HFF-Myc (cell line): ENCODE results near the gene RIN2.
A peak's percentile ranks its signal among the peaks of the same experiment; 100 is the strongest.

ENCODE experiments used
- DNase-seq: peaks from one replicate; pipeline ENCODE4 v3.0.0-alpha.2; 2011; ENCODE audit warnings: low read depth; ENCODE audit errors: extremely low read depth
- H3K4me3 ChIP-seq: replicated peaks from 2 replicates; pipeline ENCODE4 v1.5.1; 2011; ENCODE audit warnings: low read depth, mild to moderate bottlenecking, control low read depth, low read length
- TF ChIP-seq, protein P1 (sequence below): IDR thresholded peaks from 2 replicates; pipeline ENCODE4 v1.5.1; 2012; ENCODE audit warnings: mild to moderate bottlenecking, low read depth, low read length, control low read depth; ENCODE audit errors: missing control alignments

The RIN2 gene, protein sequence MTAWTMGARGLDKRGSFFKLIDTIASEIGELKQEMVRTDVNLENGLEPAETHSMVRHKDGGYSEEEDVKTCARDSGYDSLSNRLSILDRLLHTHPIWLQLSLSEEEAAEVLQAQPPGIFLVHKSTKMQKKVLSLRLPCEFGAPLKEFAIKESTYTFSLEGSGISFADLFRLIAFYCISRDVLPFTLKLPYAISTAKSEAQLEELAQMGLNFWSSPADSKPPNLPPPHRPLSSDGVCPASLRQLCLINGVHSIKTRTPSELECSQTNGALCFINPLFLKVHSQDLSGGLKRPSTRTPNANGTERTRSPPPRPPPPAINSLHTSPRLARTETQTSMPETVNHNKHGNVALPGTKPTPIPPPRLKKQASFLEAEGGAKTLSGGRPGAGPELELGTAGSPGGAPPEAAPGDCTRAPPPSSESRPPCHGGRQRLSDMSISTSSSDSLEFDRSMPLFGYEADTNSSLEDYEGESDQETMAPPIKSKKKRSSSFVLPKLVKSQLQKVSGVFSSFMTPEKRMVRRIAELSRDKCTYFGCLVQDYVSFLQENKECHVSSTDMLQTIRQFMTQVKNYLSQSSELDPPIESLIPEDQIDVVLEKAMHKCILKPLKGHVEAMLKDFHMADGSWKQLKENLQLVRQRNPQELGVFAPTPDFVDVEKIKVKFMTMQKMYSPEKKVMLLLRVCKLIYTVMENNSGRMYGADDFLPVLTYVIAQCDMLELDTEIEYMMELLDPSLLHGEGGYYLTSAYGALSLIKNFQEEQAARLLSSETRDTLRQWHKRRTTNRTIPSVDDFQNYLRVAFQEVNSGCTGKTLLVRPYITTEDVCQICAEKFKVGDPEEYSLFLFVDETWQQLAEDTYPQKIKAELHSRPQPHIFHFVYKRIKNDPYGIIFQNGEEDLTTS

DNA sequence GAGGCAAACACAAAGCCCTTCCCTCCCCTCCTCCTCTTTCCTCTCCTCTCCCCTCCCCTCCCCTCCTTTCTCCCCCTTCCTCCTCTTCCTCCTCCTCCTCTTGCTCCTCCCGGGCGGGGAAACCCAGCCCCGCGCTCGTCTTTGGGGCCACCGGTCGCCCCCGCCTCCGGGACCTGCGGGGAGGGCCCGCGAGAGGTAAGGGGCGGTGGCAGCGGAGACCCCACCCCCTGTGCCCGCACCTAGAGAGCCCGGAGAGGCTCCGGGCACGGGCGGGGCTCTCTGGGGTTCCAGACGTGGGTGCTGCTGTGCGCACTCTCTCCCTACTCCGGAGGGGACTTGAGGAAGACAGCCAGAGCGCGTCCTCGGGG is at the start of gene RIN2:
Gene RIN2, plus strand, starts transcription at position 126 of the 368 bp plus-strand sequence. CDS start 131,344 bp downstream, outside the sequence.
- no peak for DNase-seq
- peak within 1 kb of the TSS; percentile 65 for H3K4me3 ChIP-seq
- TF ChIP-seq, protein P1, sequence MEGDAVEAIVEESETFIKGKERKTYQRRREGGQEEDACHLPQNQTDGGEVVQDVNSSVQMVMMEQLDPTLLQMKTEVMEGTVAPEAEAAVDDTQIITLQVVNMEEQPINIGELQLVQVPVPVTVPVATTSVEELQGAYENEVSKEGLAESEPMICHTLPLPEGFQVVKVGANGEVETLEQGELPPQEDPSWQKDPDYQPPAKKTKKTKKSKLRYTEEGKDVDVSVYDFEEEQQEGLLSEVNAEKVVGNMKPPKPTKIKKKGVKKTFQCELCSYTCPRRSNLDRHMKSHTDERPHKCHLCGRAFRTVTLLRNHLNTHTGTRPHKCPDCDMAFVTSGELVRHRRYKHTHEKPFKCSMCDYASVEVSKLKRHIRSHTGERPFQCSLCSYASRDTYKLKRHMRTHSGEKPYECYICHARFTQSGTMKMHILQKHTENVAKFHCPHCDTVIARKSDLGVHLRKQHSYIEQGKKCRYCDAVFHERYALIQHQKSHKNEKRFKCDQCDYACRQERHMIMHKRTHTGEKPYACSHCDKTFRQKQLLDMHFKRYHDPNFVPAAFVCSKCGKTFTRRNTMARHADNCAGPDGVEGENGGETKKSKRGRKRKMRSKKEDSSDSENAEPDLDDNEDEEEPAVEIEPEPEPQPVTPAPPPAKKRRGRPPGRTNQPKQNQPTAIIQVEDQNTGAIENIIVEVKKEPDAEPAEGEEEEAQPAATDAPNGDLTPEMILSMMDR = no peak

DNA sequence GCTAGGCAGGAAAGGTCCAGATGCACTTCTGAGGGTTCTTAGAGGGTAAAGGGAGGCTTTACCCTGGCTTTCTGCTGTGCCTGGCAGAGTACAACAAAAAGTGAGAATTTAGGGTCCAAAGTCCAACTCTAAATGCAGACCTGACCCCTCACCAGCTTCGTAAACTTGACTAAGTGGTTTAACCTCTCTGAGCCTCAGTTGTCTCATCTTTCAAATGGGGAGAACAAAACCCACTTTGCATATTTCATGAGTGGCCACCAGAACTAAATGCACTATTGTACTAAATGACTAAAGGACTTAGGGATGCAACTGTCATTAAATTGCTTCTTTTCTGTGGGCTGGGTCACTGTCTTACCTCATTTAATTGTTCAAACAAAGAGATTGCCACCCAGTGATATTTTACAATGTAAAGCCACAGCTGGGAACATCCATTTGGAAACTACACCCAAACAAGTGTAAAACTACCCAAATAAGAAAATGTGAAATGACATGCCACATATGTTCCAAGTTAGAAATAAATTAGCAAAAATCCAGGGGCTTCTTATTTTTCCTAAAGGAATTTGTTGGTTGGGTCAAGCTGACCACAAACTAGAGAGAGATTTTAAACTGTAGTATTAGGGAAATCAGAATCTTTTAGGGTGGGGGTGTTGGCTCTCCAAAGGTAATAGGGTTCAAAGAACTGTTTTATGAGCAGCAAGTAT is 48.3 kb upstream of the RIN2 start:
- H3K4me3 ChIP-seq = no peak overlapping the region
- no peak for DNase-seq
- TF ChIP-seq, protein P1 = no peak

DNA sequence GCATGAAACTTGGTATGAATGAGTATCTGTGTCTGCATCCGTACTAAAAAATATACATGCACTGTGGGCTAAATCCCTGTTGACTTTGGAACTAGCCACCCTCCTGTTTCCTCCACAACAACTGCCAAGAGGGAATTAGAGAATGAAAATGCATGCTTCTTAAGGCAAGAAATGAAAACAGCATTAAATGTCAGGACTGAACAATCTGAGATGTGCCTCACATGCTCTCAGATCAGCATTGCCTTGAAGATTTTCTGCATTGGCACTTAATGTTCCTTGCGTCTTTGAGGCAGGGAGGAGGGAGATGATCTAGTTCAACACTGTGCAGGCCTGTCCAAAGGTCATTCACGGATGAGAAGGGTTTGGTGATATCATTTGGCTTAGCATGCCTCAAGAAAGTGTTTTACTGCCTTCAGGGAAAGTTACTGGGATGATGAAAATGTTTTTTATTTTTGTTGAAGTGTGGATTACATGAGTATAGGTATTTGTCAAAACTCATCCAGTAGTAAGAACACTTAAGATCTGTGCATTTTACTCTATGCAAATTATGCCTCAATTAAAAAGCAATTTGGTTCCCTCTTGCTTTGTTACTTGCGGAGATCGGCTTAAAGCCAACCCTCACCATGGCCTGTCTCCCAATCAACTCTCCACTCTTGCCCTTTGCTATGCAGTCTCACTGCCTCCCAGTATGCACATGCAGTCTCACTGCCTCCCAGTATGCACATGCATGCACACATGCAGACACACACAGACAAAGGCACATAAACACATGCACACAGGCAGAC is 47.5 kb upstream of the RIN2 start:
- TF ChIP-seq, protein P1 = no peak
- no peak overlapping the region for H3K4me3 ChIP-seq
- DNase-seq = no peak

DNA sequence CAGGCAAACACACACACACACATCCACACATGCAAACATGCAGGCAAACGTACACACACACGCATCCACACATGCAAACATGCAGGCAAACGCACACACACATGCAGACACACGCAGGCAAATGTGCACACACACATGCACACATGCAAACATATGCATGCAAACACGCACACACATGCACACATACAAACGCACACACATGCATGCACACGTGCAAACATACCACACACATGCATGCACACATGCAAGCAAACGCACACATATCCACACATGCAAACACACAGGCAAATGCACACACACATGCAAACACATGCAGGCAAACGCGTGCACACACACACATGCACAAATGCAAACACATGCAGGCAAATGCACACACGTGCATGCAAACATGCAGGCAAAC is 46.9 kb upstream of the RIN2 start:
- DNase-seq = no peak

DNA sequence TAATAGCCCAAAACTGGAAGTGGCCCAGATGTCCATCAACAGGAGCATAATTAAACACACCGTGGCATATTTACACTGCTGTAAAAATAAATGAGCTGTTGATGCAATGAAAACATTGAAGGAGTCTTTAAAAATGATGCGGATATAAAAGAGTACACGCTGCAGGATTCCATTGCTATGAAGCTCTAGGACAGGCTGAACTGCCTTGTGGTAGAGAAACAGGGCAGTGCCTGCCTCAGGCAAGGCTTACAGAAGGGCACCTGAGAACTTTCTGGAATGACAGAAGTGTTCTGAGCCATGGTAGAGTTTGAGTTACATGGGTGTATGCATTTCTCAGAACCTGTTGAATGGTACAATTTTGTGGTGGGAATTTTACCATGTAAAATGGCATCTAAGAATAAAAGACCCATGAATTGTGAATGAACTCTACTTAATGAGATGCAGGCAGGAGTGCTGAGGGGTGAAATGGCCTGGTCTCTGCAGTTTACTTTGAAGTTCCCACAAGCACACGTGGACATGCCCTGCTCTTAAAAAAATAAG is 45.3 kb upstream of the RIN2 start:
- H3K4me3 ChIP-seq = no peak overlapping the region
- TF ChIP-seq, protein P1 = no peak
- no peak for DNase-seq

More for the DNA sequence above, 46.9 kb upstream of the RIN2 start:
- no peak overlapping the region for H3K4me3 ChIP-seq
- TF ChIP-seq, protein P1 = no peak
